Keratinocyte (primary cell): ENCODE results near the gene ZIC5. TPM values are rescaled to one million over a fixed set of nuclear protein-coding genes. Genes with fewer than 3 reads are reported as not detected.

Experiments
- DNase-seq: peaks from one replicate; pipeline ENCODE4 v3.0.0-alpha.2; 2011; ENCODE audit warnings: low read depth, missing footprints, low spot score
- FAIRE-seq: peaks from 2 replicates; lab custom pipeline; 2011; peaks lifted over from hg19 to GRCh38; lab: Jason Lieb, UNC
- H2AFZ ChIP-seq: 2 replicates; pipeline ENCODE4 v1.6.0; 2012; ENCODE audit warnings: low read length, control low read depth, inconsistent platforms; ENCODE audit not compliant: control insufficient read depth
- H3K27ac ChIP-seq: 2 replicates; pipeline ENCODE4 v1.5.1; 2011; ENCODE audit warnings: low read length; ENCODE audit not compliant: control insufficient read depth, insufficient read depth
- H3K27me3 ChIP-seq: 3 replicates; pipeline ENCODE4 v1.6.0; 2011; ENCODE audit warnings: low read length; ENCODE audit not compliant: control insufficient read depth, insufficient read depth; ENCODE audit errors: extremely low read depth
- H3K36me3 ChIP-seq, 2 experiments: 2 replicates in 1 of 2; 3 replicates in 1 of 2; pipeline ENCODE4 v1.5.1; 2011; ENCODE audit warnings: low read length in 2 of 2, mild to moderate bottlenecking in 1 of 2; ENCODE audit not compliant: control insufficient read depth in 2 of 2, insufficient read depth in 2 of 2; ENCODE audit errors: extremely low read depth in 1 of 2
- H3K4me1 ChIP-seq: 3 replicates; pipeline ENCODE4 v1.5.1; 2011; ENCODE audit warnings: low read length; ENCODE audit not compliant: control insufficient read depth, insufficient read depth; ENCODE audit errors: extremely low read depth
- H3K4me2 ChIP-seq: 3 replicates; pipeline ENCODE4 v1.6.0; 2011; ENCODE audit warnings: low read depth, low read length; ENCODE audit not compliant: control insufficient read depth, insufficient read depth; ENCODE audit errors: extremely low read depth
- H3K4me3 ChIP-seq, 3 experiments: fragments of 200-600 bp in 1 of 3; sonication (generic) in 1 of 3; 2 replicates in 2 of 3; 3 replicates in 1 of 3; pipeline ENCODE4 v1.5.1; 2011 to 2016; ENCODE audit warnings: low read length in 3 of 3, mild to moderate bottlenecking in 3 of 3, control low read depth in 2 of 3, inconsistent platforms in 1 of 3, low read depth in 1 of 3, mixed read lengths in 1 of 3, mixed run types in 1 of 3, moderate library complexity in 1 of 3; ENCODE audit not compliant: control insufficient read depth in 2 of 3, insufficient read depth in 2 of 3; ENCODE audit errors: extremely low read depth in 1 of 3
- H3K79me2 ChIP-seq: 2 replicates; pipeline ENCODE4 v1.6.0; 2012; ENCODE audit warnings: low read length; ENCODE audit not compliant: control insufficient read depth, insufficient read depth
- H3K9ac ChIP-seq: 3 replicates; pipeline ENCODE4 v1.6.0; 2011; ENCODE audit warnings: low read length; ENCODE audit not compliant: control insufficient read depth, insufficient read depth; ENCODE audit errors: extremely low read depth
- H3K9me1 ChIP-seq: 3 replicates; pipeline ENCODE4 v1.6.0; 2011; ENCODE audit warnings: low read length; ENCODE audit not compliant: control insufficient read depth, insufficient read depth; ENCODE audit errors: extremely low read depth
- H3K9me3 ChIP-seq: 2 replicates; pipeline ENCODE4 v1.5.1; 2012; ENCODE audit warnings: low read depth, low read length; ENCODE audit not compliant: control insufficient read depth
- H4K20me1 ChIP-seq: 3 replicates; pipeline ENCODE4 v1.6.0; 2011; ENCODE audit warnings: low read length; ENCODE audit not compliant: control insufficient read depth, insufficient read depth; ENCODE audit errors: extremely low read depth
- EZH2 ChIP-seq: IDR thresholded peaks from one replicate; pipeline ENCODE4 v1.6.1; 2012; ENCODE audit warnings: inconsistent platforms, mild to moderate bottlenecking, low read length, moderate library complexity
- dilution Hi-C: fragments of 300-500 bp; cut with MboI; formaldehyde crosslinking; loops from one replicate; pipeline ENCODE4 v1.7.0; 2020; ENCODE audit warnings: low sequenced_read_pairs; ENCODE audit not compliant: extremely low pct_ligation_motif_present
- polyA plus RNA-seq, 5 experiments: library from polyadenylated mRNA; depleted of rRNA in 3 of 5; stranded (reverse) in 3 of 5; stranded (forward) in 1 of 5; unstranded in 1 of 5; fragments of >200 nt; gene quantifications; 1 replicate in 1 of 5; 2 replicates in 3 of 5; 3 replicates in 1 of 5; pipeline versions ENCODE4 v1.2.1 to v1.2.3, GENCODE V29; 2011 to 2012; ENCODE audit warnings: missing spikeins in 2 of 5, low read depth in 1 of 5, low replicate concordance in 1 of 5
- TF ChIP-seq, protein P1 (sequence below), 3 experiments: IDR thresholded peaks in 1 of 3; conservative IDR thresholded peaks in 1 of 3; optimal IDR thresholded peaks in 1 of 3; 2 replicates in 2 of 3; 3 replicates in 1 of 3; pipeline versions ENCODE3 to v1.5.1; 2011; ENCODE audit warnings: low read length in 3 of 3, mild to moderate bottlenecking in 3 of 3, moderate library complexity in 2 of 3, control low read depth in 1 of 3, inconsistent platforms in 1 of 3; ENCODE audit not compliant: insufficient read depth in 2 of 3; ENCODE audit errors: extremely low read depth in 1 of 3

ZIC5 gene
- polyA plus RNA-seq, 1 donor (not counting 4 experiments of a cell fraction or from before 2014, with no cell fraction given), result not detected

DNA sequence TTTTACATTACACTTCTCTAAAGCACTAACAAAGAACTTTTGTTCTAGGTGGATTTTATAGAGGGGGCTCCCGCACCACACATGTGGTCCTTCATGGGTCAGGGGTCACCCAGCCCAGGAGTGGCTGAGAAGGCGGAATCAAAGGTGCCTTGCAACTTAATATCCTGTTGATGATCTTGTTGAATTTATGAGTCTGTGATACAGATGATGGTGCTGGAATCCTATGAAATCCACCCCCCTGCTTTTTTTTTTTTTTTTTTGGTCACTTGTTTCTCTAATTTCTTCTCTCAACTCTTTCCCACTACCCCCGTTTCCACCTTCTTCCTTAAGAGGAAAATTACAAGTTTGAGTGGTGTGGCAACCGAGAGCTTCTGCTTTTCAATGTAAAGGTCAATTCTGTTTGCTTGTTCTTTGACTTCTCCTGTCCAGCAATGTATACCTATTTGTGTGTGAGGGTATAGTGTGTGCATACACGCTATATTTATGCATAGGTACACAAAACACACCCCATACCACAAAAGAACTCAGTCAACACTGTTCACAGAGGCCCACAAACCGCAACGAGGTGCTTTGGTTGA is 5.9 kb upstream of the ZIC5 start:
- Histone ChIP-seq H3K4me3 (no peak overlapping the region), H3K27ac (no peak overlapping the region), H3K9me3 (peaks cover under 1% of the 10 kb centered on the region), H3K9me1 (no peaks in the 10 kb centered on the region), H2AFZ (no peak overlapping the region), H3K9ac (no peak overlapping the region), H3K36me3 (no peaks in the 10 kb centered on the region), H3K4me1 (no peaks in the 10 kb centered on the region), H3K79me2 (no peaks in the 10 kb centered on the region), H3K4me2 (no peak overlapping the region), H3K27me3 (peaks cover 85% of the 10 kb centered on the region), H4K20me1 (peaks cover 2% of the 10 kb centered on the region)
- FAIRE-seq (no peak), DNase-seq (no peak)
- dilution Hi-C loops, result no loop called here
- TF ChIP-seq EZH2, result no peak
- TF ChIP-seq, protein P1, sequence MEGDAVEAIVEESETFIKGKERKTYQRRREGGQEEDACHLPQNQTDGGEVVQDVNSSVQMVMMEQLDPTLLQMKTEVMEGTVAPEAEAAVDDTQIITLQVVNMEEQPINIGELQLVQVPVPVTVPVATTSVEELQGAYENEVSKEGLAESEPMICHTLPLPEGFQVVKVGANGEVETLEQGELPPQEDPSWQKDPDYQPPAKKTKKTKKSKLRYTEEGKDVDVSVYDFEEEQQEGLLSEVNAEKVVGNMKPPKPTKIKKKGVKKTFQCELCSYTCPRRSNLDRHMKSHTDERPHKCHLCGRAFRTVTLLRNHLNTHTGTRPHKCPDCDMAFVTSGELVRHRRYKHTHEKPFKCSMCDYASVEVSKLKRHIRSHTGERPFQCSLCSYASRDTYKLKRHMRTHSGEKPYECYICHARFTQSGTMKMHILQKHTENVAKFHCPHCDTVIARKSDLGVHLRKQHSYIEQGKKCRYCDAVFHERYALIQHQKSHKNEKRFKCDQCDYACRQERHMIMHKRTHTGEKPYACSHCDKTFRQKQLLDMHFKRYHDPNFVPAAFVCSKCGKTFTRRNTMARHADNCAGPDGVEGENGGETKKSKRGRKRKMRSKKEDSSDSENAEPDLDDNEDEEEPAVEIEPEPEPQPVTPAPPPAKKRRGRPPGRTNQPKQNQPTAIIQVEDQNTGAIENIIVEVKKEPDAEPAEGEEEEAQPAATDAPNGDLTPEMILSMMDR (optimal IDR thresholded peaks at IDR 0.05 in 1 of 3, IDR thresholded peaks at IDR 0.05 in 1 of 3, conservative IDR thresholded peaks at IDR 0.05 in 1 of 3; ENCODE audit: extremely low read depth in 1 of 3, insufficient read depth in 2 of 3, low read length in 3 of 3), result no peak

DNA sequence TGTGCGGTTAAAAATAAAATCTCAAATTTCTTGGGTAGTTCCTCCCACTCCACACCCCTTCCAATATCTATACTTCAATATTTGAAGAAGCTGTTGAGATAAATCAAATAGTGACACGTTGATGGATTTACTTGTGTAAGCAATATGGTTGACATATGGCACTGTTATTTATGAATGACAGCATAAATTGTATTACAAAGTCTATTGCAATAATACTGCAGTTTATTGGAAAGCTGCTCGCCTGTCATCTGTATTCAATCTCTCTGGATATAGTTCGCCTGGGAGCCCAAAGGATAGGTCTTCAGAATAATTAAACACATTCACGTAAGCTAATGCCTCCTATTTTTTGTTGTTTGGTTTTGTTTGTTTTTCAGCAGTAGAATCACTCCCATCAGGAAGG is 5.0 kb upstream of the ZIC5 start:
- no peaks in the 10 kb centered on the region for H3K79me2 ChIP-seq
- H3K9ac ChIP-seq, result no peak overlapping the region
- H3K4me3 ChIP-seq, result no peak overlapping the region
- H4K20me1 ChIP-seq, result peaks cover 6% of the 10 kb centered on the region
- TF ChIP-seq, protein P1 (optimal IDR thresholded peaks at IDR 0.05 in 1 of 3, IDR thresholded peaks at IDR 0.05 in 1 of 3, conservative IDR thresholded peaks at IDR 0.05 in 1 of 3; ENCODE audit: extremely low read depth in 1 of 3, insufficient read depth in 2 of 3, low read length in 3 of 3), result no peak
- no peak for TF ChIP-seq EZH2
- peaks cover 5% of the 10 kb centered on the region for H3K9me3 ChIP-seq
- dilution Hi-C loops, result no loop called here
- no peaks in the 10 kb centered on the region for H3K9me1 ChIP-seq
- no peak overlapping the region for H3K4me2 ChIP-seq
- H3K27me3 ChIP-seq, result peaks cover 88% of the 10 kb centered on the region
- no peak overlapping the region for H2AFZ ChIP-seq
- no peaks in the 10 kb centered on the region for H3K36me3 ChIP-seq
- FAIRE-seq (no peak), DNase-seq (no peak)
- H3K27ac ChIP-seq, result no peak overlapping the region
- H3K4me1 ChIP-seq, result no peaks in the 10 kb centered on the region
